GM08714 (cell line): ENCODE measurements around the gene ZCCHC9.
"Not testable (repeated sequence)": the region's sequence is repeated elsewhere in the genome, so short reads cannot be mapped to it uniquely, and the experiment has no call there.

Experiments
- H3K4me3 ChIP-seq: fragments of 200-500 bp; sonication (Bioruptor generic); 2 replicates; pipeline ENCODE4 v1.5.1; 2014; ENCODE audit warnings: mild to moderate bottlenecking, low read length, inconsistent platforms
- ZNF274 ChIP-seq: IDR thresholded peaks from 2 replicates; pipeline ENCODE4 v1.6.1; 2012; ENCODE audit warnings: mild to moderate bottlenecking, low read depth, low read length

Gene ZCCHC9

DNA sequence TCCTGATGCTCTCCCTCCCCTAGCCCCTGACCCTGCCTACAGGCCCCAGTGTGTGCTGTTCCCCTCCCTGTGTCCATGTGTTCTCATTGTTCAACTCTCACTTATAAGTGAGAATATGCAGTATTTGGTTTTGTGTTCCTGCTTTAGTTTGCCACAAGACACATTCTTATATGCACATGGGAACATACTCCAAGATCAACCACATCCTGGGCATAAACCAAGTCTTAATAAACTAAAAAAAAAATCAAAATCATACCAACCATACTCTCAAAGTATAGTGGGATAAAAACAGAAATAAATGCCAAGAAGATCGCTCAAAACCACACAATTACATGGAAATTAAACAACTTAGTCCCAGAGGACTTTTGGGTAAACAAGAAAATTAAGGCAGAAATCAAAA is 11.2 kb upstream of the ZCCHC9 start:
- no peak for TF ChIP-seq ZNF274
- H3K4me3 ChIP-seq: no peak overlapping the region

- no peak overlapping the region for H3K4me3 ChIP-seq
- TF ChIP-seq ZNF274: no peak
Observed at GRCh38 chr5:81292130-81292529, 9.3 kb upstream of the ZCCHC9 start.

DNA sequence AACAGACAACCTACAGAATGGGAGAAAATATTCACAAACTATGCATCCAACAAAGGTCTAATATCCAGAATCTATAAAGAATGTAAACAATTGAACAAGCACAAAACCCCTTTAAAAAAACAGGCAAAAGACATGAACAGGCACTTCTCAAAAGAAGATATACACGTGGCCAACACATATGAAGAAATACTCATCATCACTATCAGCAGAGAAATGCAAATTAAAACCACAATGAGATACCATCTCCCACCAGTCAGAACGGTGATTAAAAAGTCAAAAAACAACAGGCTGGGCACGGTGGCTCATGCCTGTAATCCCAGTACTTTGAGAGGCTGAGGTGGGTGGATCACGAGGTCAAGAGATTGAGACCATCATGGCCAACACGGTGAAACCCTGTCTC is 7.4 kb upstream of the ZCCHC9 start:
- H3K4me3 ChIP-seq: not testable (repeated sequence)

GRCh38 chr5:81297531-81297930 is 3.9 kb upstream of the ZCCHC9 start:
- TF ChIP-seq ZNF274: no peak
- H3K4me3 ChIP-seq: no peak overlapping the region

DNA sequence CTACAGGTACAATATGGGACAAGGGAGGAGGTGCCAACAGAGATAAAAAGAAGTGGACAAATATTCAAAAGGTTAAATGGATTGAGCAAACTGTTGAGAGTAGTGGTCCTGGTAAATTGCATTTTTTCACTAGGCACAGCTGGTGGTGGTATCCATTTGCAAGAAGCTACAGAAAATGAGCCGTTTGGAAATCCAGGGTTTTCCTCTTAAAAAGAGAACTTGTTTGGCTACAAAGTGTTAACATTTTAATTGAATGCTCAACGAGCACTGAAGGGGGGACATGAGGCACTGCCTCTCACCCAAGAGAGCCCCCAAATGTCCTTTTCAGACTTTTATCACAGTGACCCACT is 491 bp upstream of the ZCCHC9 start:
- TF ChIP-seq ZNF274: no peak
- H3K4me3 ChIP-seq: peak overlapping the region; percentile 92

- no peak for TF ChIP-seq ZNF274
- peak overlapping the region; percentile 92; the same call in 1 of the 2 replicates for H3K4me3 ChIP-seq
Observed at GRCh38 chr5:81302596-81302995, 1.2 kb downstream of the ZCCHC9 start.

GRCh38 chr5:81303563-81303962 is 2.2 kb downstream of the ZCCHC9 start:
- no peak overlapping the region for H3K4me3 ChIP-seq
- TF ChIP-seq ZNF274: no peak

DNA sequence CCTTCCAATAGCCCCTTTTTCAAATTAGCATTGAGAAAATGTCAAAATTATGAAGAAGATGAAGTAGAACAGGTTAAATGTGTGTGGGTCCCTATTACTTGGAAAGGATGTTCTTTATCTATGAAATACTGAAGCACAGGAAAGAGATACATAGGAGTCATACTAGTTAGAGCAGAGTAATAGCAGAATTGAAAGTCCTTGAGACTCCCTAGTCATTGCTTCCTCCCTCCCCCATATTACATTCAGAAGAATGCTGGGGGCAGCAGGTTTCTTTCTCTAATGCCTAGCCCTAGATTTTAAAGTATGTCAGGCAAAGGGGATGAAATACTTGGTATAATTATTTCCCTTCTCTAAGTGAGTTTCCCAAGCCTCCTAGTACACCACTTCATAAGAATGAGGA is 4.4 kb downstream of the ZCCHC9 start:
- TF ChIP-seq ZNF274: no peak

DNA sequence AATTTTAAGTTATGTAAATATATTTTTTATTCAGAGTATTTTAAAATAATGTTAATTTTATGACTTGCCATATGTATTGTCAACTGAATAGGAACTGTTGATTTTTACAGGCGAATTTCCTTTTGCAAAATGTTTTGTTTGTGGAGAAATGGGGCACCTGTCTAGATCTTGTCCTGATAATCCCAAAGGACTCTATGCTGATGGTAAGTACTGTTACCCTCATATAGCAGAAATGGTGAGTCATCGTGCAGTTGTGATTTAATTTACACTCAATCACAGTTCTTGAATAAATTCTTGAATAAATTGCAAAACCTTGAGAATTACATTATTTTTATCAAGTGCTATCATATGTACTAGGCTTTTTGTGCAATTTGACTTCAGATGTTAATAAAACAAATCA is 7.4 kb downstream of the ZCCHC9 start:
- no peak for TF ChIP-seq ZNF274
- no peak overlapping the region for H3K4me3 ChIP-seq

More for the DNA sequence above, 4.4 kb downstream of the ZCCHC9 start:
- H3K4me3 ChIP-seq: no peak overlapping the region

DNA sequence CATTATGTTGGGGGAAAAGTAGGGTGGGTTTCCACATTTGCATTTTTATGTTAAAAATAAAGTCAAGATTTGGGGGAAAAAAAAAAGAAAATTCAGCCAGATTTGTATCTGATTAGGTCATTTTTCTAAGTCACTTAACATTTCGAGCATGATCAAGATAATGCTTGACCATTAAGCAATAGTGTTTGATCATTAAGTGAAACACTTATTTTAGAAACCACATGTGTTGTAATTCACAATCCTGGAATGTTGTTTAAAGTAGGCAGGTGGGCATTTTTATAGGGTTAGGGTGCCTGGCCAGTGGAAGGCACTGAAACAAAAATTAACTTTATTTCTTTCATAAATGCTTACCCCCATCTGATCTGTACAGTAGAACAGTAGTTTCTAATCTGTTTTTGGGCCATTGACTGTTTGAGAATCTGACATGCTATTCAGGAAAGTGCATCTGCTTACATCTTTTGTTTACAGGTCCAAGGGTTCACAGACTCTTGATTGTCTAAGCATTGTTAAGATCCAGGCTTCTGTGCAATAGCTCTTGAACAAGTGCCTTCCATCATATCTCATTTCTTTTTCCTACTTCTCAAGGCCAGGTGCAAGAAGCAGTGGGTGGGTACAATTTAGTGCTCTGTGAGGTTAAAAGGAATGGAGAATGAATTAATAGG is 9.1 kb downstream of the ZCCHC9 start:
- TF ChIP-seq ZNF274: no peak

DNA sequence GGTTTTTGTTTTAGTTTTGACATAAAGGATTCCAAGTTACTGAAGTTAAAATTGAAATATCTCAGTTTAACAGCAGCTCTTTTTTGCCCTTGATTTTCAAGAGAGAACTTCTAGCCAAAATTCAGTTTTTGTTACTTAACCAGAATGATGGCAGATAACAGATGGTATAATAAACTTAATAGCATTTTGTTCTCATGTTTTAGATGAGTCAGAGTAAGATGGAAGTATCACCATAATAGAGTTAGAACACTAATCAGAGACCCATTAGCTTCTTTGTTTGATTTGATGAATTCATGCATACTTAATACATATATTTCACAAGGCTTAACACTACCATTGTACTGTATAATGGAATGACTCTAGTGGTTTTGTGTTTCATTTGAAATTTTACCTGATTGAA is 11.9 kb downstream of the ZCCHC9 start:
- no peak overlapping the region for H3K4me3 ChIP-seq
- TF ChIP-seq ZNF274: no peak

More for the DNA sequence above, 9.1 kb downstream of the ZCCHC9 start:
- no peak overlapping the region for H3K4me3 ChIP-seq

- H3K4me3 ChIP-seq: no peak overlapping the region
- TF ChIP-seq ZNF274: no peak
Observed at GRCh38 chr5:81313686-81314085, 12.3 kb downstream of the ZCCHC9 start.

- TF ChIP-seq ZNF274: no peak
- no peak overlapping the region for H3K4me3 ChIP-seq
Observed at GRCh38 chr5:81314581-81314980, 13.2 kb downstream of the ZCCHC9 start.

DNA sequence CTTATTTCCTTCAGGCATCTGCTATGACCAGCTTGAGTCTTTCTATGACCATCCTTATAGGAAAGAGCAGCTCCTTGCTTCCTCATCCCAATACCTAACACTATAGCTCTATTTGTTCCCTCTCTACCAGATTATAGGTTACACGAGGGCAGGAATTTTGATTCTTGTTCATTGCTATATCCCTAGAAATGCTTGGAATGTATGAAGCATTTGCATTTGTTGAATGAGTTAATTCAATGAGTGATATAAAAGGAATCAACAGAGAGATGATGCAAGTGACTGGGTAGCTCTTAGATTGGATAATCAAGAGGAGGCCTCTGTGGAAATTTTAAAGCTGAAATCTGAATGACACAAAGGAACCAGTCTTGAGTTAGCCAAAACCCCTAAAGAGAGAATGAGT is 13.9 kb downstream of the ZCCHC9 start:
- no peak for TF ChIP-seq ZNF274
- no peak overlapping the region for H3K4me3 ChIP-seq

DNA sequence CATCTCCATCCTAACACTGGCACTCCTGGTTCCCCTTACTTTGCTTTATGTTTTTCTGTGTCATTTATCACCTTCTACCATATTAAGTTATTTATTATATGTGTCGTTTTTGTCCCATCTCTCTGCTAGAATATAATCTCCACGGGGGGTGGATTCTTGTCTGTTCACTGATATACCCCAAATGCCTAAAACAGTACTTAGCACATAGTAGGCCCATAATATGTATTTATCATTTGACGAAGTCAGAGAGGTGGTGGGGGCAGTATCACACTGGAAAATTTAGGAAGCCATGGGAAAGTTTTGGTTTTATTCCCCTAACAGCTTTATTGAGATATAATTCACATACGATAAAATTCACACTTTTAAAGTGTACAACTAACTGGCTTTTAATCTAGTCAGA is 14.4 kb downstream of the ZCCHC9 start:
- TF ChIP-seq ZNF274: no peak
- no peak overlapping the region for H3K4me3 ChIP-seq

- H3K4me3 ChIP-seq: no peak overlapping the region
- no peak for TF ChIP-seq ZNF274
Observed at GRCh38 chr5:81316571-81316970, 15.2 kb downstream of the ZCCHC9 start.

DNA sequence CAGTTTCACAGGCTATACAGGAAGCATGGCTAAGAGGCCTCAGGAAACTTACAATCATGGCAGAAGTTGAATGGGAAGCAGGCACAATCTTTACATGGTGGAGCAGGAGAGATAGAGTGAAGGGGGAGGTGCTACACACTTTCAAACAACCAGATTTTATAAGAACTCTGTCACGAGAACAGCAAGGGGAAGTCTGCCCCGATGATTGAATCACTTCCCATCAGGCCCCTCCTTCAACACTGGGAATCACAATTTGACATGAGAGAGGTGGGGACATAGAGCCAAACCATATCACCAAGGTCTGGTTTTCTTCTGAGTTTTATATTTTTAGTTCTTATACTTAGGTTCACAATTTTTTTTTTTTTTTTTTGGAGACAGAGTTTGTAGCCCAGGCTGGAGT is 16.1 kb downstream of the ZCCHC9 start:
- no peak overlapping the region for H3K4me3 ChIP-seq
- no peak for TF ChIP-seq ZNF274
